HG03039 (cell line): ENCODE measurements around the gene DBH.

Source experiments
- ATAC-seq: cut with Tn5 transposase; IDR thresholded peaks from one replicate; pipeline ENCODE4 v1.9.1; 2021; ENCODE audit warnings: mild to moderate bottlenecking, moderate library complexity; ENCODE audit not compliant: unreplicated experiment

DBH gene

GRCh38 chr9:133635533-133636531, at the start of gene DBH:
TSS of gene DBH (plus strand) at chr9:133636363. CDS start at chr9:133636372, 9 bp downstream.
- ATAC-seq = no peak

GRCh38 chr9:133587051-133587450, 49.1 kb upstream of the DBH start:
- ATAC-seq = no peak

GRCh38 chr9:133587466-133587865, 48.7 kb upstream of the DBH start:
- no peak for ATAC-seq

- ATAC-seq = no peak
These were observed 46.5 kb upstream of the DBH start for GRCh38 chr9:133589454-133590227.

GRCh38 chr9:133590231-133590855, 45.8 kb upstream of the DBH start:
- ATAC-seq = no peak

- ATAC-seq = no peak
These were observed 44.9 kb upstream of the DBH start for GRCh38 chr9:133591116-133591910.

- no peak for ATAC-seq
These were observed 44.2 kb upstream of the DBH start for GRCh38 chr9:133591985-133592384.

GRCh38 chr9:133592731-133593409, 43.3 kb upstream of the DBH start:
- ATAC-seq = no peak

- ATAC-seq = no peak
These were observed 42.4 kb upstream of the DBH start for GRCh38 chr9:133593587-133594253.

GRCh38 chr9:133594310-133594709, 41.9 kb upstream of the DBH start:
- ATAC-seq = no peak

GRCh38 chr9:133595910-133596309, 40.3 kb upstream of the DBH start:
- ATAC-seq = no peak

- ATAC-seq = no peak
These were observed 38.7 kb upstream of the DBH start for GRCh38 chr9:133597316-133597957.

- ATAC-seq = no peak
These were observed 37.2 kb upstream of the DBH start for GRCh38 chr9:133598978-133599377.

GRCh38 chr9:133599470-133600173, 36.5 kb upstream of the DBH start:
- ATAC-seq = no peak

GRCh38 chr9:133600739-133601138, 35.4 kb upstream of the DBH start:
- ATAC-seq = no peak

- ATAC-seq = no peak
These were observed 34.4 kb upstream of the DBH start for GRCh38 chr9:133601746-133602145.

GRCh38 chr9:133602277-133602676, 33.9 kb upstream of the DBH start:
- ATAC-seq = no peak
